Activated T-helper 9 cell treated with anti-CD3 and anti-CD28 coated beads, Interleukin-2, amount 50 U/mL, for 16 hours (primary cell): ENCODE results near the gene HEXB.
"Not testable (repeated sequence)": the region's sequence is repeated elsewhere in the genome, so short reads cannot be mapped to it uniquely, and the experiment has no call there.

Experiments
- DNase-seq: peaks from one replicate; pipeline ENCODE4 v3.0.0-alpha.2; 2020; ENCODE audit warnings: low read depth

HEXB gene

DNA sequence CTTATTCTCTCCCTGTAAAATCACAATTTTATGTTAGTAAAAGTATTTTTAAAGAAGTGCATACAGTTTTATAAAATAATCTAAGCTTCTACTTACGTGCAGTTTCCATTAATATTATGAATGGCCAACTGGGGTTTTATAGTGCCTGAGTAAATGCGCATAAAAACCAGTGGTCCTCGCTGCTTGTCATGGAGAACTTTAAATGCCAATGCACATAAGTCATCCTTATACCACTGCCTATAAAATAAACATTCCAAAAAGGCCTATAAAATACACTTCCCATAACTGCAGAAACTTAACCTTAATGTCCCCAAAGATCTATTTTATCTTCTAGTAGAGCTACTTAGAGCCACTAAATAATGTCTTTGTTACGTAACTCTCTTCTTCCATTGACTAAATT lies 53.4 kb downstream of the HEXB start:
- DNase-seq: no peak

GRCh38 chr5:74748742-74749141 lies 63.7 kb downstream of the HEXB start:
- not testable (repeated sequence) for DNase-seq

DNA sequence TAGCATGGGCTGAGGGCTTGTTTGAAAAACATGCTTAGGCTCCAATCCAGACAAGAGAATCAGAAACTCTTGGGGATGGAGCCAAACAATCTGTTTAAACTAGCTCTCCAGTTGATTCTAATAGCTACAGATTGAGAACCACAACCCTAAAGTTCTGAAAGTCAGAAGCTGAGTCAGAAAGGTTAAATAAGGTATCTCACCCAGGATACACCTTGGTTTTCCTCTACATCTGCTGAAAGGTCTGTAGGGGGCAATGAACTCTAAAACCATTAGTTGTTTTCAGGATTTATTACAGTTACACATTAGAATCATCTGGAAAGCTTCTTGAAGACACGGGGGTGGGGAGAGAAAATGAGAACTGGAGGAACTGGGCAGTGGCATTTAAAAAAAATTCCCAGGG lies 76.2 kb downstream of the HEXB start:
- DNase-seq: no peak

DNA sequence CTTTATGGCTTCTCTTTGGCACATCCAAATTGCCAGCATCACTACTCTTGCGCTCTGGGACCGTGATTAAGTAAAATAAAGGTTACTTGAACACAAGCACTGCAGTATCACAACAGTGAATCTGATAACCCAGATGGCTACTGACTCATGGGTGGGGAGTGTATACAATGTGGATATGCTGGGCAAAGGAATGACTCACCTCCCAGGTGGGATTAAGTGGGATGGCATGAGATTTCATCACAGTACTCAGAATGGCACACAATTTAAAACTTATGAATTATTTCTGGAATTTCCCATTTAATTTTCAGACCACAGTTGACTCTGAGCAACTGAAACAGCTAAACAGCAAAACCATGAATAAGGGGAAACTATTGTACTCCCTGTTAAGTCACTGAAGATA lies 77.6 kb downstream of the HEXB start:
- DNase-seq: no peak

DNA sequence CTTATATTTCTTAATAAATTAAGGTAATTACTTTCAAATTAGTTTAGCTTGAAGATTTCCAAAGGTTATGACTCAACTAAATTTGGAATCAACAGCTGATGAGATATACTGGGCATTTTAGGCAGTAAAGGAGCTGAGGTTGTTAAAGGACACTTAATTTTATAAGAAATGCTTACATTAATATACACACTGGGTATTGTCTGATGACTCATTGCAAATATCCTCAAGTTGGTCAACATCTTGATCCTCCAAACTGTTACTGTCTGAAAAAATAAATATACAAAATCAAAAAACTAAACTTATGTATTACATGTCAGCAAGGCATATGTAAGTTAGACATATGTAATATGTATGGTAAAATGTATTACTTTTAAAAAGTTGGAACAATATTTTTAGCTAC lies 78.5 kb downstream of the HEXB start:
- DNase-seq: no peak

- DNase-seq: no peak
Measured at GRCh38 chr5:74765201-74765600, 80.2 kb downstream of the HEXB start.

DNA sequence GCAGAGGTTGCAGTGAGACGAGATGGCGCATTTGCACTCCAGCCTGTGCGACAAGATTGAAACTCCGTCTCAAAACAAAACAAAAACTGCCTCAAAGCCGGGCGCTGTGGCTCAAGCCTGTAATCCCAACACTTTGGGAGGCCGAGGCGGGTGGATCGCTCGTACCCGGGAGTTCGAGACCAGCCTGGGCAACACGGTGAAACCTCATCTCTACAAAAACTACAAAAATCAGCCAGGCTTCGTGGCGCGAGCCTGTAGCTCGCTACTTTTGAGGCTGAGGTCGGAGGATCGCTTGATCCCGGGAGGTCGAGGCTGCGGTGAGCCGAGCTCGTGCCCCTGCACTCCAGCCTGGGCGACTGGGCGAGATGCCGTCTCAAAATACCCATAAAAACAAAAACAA lies 80.9 kb downstream of the HEXB start:
- DNase-seq: no peak

DNA sequence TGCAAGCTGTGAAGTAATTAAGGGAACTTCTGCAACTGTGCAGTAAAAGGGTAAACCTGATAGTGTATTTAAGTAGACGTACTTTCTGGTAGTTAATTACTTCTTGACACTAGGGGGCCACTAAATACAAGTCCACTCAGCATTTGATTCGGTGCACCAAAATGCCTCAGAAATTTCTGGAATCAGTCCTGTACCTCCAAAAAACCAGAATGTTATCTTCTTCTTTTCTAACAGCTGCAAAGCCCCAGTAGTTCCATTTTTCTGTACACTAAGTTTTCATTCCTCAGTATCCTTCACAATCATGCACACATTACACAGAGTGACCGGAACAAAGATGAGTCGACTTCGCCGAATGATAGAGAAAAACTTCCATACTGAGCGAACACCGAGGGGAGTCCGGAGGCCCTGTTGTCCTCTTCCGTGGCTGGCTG lies 81.4 kb downstream of the HEXB start:
- DNase-seq: no peak

- peak; percentile 85 for DNase-seq
Measured at GRCh38 chr5:74766849-74767578, 82.0 kb downstream of the HEXB start, which contains the start of the genes GFM2 and NSA2. TSS of gene GFM2 (minus strand) at chr5:74767117. CDS start at chr5:74763742, 3,375 bp downstream. TSS of gene NSA2 (plus strand) at chr5:74767249. CDS start at chr5:74767361, 112 bp downstream.

- DNase-seq: no peak
Measured at GRCh38 chr5:74767579-74767913, 82.5 kb downstream of the HEXB start.
